NCI-H2196 treated with DMSO at 0.1 percent for 48 hours (cell line): Measurements from ENCODE around the gene FAM149B1.
"Not testable (repeated sequence)": the region's sequence is repeated elsewhere in the genome, so short reads cannot be mapped to it uniquely, and the experiment has no call there.

Experiments
- DNase-seq: peaks from one replicate; lab custom pipeline; 2025; ENCODE audit not compliant: unreplicated experiment; lab: John Stamatoyannopoulos, UW

Gene FAM149B1

GRCh38 chr10:73232887-73233286, 65.0 kb downstream of the FAM149B1 start:
- no peak for DNase-seq

DNA sequence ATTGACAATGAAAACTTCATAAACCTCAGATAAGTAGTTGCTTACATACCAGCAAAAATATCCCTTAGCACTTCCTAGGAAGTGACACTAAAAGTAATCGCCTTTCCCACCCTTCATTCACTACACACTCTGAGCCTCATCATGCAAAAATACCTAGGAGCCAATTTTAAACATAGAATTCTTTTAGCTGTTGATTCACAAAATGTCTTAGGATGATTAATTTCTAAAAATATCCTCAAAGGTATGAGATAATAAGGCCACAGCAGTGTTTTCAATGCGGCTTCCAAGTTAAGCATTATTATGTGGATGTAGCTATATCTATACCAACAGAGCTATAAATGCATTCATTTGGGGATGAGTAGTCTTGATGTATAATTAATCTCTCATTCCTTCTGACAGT, 66.0 kb downstream of the FAM149B1 start:
- DNase-seq, result no peak

DNA sequence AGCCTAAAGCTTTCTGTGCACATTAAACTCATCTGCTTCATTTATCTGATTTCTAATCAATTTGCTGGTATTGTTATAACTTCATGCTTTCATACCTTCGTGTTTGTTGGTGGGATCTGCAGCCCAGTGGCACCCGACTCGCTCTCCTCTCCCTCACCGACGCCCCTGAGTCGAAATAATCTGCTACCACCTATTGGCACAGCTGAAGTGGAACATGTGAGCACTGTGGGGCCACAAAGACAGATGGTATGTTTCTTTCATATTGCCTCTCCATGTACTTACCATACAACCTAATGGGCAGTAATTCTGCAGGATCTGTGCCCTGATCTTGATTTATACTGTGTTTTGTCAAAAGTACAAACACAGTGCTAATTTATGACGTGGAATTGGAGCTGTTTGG, 66.8 kb downstream of the FAM149B1 start:
- DNase-seq, result no peak

GRCh38 chr10:73238990-73239566, 71.2 kb downstream of the FAM149B1 start:
- no peak for DNase-seq

DNA sequence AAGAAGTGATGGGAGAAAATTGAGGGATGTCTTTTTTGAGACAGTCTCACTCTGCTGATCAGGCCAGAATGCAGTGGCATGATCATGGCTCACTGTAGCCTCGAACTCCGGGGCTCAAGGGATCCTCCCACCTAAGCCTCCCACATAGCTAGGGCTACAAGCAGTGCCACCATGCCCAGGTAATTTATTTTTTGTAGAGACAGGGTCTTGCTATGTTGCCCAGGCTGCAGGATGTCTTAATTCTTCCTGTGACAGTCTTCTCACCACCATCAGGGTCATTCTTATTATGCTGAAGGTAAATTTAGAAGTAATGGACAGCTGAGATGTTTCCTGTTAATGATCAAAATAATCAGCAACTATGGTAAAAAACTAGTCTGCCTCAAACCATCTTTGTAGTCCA, 72.0 kb downstream of the FAM149B1 start:
- DNase-seq, result no peak

DNA sequence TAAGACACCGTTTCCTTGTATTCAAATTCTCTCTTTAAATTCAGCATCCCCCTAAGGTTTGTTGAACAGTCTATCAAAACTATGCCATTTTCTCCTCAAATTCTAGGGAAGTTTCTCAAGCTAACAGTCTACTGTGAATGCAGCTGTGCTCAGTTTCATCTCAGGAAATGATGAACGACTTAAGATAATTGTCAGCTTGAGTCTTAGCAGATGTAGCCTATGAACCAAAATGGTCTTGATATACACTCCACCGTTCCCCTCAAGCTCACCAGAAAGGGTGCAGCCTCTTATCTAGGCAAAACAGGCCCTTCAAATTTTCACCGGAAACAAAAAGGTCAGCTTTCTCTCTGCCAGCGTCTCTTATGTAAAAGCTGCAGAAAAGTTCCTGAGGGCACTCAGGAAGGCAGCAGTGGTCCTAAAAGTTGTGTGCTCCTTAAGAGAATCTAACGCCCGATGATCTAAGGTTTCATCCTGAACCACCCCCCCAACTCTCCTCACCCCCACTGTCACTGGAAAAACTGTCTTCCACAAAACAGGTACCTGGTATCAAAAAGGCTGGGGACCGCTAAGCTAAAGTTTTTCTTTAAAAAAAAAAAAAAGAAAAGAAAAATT, 77.1 kb downstream of the FAM149B1 start:
- DNase-seq, result no peak

DNA sequence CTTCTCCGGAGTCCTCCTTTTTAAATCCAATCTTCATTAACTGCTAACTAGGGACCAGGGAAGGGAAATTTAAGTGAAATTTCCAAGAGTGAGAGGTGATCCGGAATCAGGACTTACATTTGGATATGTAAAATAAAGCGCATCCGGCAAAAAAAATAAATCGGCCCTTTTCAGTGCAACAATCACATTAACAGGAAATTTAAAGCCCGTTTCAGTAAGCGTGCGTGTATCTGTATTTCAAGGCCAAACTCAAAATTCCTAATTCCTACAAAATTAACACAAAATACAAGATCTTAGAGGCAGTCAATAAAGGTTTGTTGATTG, 78.4 kb downstream of the FAM149B1 start:
- no peak for DNase-seq

DNA sequence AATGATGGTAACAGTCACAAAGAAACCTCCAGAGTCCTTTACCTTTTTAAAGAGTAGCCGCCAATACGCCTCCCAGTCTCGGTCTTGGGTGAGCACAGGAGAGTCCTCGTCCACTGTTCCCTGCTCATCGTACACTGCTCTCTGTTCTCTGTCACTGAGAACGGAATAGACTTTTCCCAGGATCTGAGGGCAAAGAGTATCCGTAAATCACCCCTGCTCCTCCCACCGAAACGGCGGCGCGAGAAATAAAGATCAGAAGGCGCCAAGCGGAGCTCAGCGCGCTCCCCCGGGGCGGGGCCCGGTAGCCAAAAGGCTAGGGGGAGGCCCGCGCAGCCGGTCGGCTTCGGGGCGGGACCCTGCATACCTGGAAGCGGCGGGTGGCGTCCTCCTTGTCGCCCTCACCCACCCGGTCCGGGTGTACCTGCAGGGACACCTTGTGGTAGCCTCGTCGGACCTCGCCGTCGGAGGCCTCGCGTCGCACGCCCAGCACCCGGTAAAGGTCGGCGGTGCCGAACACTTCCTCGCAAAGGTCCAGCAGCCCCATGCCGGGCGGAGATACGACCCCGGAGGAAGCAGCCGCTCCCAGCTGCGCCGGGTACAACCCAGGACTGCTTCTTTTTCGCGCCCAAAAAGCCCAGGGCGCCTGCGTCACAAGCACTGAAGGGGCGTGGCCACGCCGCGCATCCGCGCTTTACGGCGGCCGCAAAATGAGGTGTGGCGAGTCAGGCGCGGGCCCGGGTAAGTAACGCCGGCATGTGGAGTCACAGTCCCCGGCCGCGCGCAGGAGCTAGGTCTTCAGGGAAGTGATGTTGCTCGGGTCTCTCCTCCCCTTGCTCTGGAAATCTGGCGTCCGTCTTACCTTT, 79.0 kb downstream of the FAM149B1 start, which contains the start of gene DNAJC9:
DNAJC9 (minus strand) TSS at position 610 of the 863 bp plus-strand sequence; CDS start at position 544, 66 bp downstream.
- peak; percentile 45 for DNase-seq

- DNase-seq, result no peak
These were observed 79.8 kb downstream of the FAM149B1 start for GRCh38 chr10:73247509-73248258.

DNA sequence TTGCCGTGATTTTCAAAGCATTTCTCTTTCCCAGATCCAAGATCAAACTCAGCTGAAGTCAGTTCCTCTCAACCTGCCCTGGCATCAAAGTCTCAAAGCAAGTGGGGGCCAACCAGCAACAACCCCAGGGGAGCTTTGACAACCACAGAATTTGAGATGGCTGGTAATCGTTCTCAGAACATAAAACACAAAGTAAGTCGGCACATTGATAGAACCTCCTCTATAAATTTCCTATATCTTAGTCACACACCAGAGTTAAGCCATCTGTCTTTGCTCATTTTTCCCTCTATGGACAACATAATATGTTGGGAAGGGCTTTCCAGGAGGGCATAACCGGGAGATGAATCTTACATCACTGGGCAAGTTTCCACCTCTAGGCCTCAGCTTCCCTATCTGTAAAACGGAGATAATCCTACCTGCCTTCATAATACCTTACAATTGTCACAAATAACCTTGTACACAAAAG, 80.4 kb downstream of the FAM149B1 start:
- no peak for DNase-seq

- DNase-seq, result no peak
These were observed 83.9 kb downstream of the FAM149B1 start for GRCh38 chr10:73251683-73252444.

DNA sequence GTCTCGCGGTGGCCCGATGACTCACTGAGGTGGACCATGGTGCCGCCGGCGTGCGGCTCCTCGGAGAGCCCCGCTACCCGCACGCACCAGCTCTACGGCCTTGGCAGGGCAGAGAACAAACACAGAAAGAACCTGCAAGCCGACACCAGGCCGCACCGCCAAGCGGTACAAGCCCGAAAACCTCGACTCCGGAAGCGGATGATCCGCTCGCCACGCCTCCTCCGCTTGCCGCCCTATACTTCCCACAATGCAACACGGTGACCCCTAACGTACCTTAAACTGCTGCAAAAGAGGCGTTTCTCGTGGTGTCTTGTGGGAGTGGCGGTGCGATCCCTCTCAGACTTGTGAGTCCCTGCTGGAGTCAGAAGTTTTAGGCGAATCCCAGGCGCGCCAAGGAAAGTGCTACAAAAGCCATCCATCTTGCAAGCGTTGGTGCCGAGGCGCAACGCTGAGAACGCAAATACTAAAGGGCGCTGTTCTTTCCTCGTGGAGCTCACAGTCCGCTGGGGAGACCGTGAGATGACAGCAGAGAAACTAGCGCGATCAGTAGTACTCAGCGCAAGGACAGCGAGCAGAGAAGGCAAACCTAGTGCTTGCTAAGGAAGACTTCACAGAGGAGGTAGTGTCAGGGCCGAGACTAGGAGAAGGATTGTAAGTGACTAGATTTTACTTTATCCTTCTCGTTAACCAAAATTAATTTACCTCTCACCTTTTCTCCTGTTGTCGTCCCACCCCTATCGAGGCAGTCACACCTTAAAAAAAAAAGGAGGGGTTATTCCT, 84.7 kb downstream of the FAM149B1 start, which contains the start of gene MRPS16:
MRPS16 (minus strand) TSS at position 200 of the 780 bp plus-strand sequence; CDS start at position 38, 162 bp downstream.
- DNase-seq, result peak; percentile 79

DNA sequence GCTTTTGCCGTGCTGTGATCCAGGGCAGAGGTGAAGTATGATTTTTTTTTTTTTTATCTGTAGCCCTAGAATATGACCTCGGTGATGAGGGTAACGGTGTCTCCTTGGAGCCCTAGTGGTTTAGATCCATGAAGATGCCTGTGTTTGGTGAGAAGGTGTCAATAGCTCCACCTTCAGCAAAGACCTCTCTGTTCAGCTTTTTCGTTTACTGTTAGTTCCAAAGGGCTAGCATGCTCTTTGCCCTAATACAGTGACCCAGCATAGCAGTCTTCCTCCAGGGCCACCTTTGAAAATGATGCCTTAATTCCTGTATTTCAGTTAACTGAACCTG, 85.3 kb downstream of the FAM149B1 start:
- DNase-seq, result no peak

- DNase-seq, result not testable (repeated sequence)
These were observed 90.7 kb downstream of the FAM149B1 start for GRCh38 chr10:73258612-73259011.

GRCh38 chr10:73261362-73261995, 93.6 kb downstream of the FAM149B1 start:
- DNase-seq, result no peak

DNA sequence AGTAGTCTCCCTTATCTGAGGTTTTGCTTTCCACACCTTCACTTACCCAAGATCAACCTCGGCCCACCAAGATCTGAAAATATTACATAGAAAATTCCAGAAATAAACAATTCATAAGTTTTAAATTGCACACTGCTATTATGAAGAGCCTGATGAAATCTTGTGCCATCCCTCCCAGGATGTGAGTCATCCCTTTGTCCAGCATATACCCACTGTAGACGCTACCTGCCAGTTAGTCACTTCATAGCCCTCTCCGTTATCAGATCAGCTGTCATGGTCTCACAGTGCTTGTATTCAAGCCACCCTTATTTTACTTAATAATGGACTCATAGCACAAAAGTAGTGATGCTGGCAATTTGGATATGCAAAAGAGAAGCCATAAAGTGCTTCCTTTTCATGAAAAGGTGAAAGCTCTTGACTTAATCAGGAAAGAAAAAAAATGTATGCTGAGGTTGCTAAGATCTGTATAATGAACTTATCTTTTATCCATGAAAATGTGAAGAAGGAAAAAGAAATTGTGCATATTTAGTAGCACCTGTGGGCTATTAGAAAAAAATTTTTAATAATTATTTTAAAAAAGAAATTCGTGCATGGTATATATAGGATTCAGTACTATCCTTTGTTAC, 94.3 kb downstream of the FAM149B1 start:
- DNase-seq, result no peak

DNA sequence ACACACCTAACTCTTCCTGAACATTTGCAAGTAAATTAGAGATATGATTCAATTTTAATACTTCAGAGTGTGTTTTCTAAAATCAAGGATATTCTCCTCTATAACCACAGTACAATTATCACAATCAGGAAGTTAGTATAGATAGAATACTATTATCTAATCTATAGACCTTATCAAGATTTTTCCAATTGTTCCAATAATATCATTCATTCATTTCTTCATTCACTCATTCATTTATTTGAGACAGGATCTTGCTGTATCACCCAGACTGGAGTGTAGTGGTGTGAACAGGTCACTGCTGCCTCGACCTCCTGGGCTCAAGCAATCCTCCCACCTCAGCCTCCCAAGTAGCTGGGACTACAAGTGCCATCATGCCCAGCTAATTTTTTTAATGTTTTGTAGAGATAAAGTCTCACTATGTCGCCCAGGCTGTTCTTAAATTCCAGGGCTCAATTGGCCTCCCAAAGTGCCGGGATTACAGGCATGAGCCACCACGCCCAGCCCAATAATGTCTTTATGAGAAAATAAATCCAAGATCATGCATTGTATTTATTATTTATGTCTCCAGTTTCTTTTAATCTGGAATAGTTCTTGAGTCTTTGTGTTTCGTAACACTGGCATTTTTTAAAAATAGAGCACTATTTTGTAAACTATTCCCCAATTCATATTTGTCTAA, 95.1 kb downstream of the FAM149B1 start:
- DNase-seq, result no peak

DNA sequence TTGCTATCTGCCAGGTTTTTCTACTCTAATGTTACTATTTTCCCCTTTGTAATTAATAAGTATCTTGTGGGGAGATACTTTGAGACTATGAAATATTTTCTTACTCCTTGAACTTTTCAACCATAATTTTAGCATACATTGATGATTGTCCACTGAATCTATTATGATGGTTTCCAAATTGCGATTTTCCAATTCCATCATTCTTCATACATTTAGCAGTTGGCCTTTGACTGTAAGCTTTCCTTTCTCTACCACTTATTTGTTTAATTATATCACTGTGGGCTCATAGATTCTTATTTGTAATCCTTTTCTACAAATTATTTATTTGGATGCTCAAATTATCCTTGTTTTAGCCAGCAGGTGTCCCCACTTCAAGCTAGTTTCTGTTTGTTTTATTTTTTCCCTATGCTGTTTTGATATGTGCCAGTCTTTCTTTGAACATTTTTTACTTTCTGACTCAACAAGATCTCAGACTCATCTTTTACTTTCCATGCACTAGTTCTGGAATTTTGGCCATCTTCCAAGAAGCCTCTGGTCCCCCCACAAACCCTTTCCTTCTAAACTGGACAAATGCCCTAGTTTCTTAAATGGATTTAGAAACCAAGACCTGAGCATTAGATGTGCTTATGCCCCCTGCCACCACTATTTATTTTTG, 95.9 kb downstream of the FAM149B1 start:
- no peak for DNase-seq
